ENCODE results near the gene RRM1. TPM values are rescaled to one million over a fixed set of nuclear protein-coding genes. Genes with fewer than 3 reads are reported as not detected.

The RRM1 gene
- total and polyA plus RNA-seq, 9 of the 15 experiments (the other 6 are each of a cell fraction or from before 2014, with no cell fraction given) = 113 to 270 (median 163) TPM

- TF ChIP-seq, protein P1, sequence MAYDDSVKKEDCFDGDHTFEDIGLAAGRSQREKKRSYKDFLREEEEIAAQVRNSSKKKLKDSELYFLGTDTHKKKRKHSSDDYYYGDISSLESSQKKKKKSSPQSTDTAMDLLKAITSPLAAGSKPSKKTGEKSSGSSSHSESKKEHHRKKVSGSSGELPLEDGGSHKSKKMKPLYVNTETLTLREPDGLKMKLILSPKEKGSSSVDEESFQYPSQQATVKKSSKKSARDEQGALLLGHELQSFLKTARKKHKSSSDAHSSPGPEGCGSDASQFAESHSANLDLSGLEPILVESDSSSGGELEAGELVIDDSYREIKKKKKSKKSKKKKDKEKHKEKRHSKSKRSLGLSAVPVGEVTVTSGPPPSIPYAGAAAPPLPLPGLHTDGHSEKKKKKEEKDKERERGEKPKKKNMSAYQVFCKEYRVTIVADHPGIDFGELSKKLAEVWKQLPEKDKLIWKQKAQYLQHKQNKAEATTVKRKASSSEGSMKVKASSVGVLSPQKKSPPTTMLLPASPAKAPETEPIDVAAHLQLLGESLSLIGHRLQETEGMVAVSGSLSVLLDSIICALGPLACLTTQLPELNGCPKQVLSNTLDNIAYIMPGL (CRISPR knock-in tag; IDR thresholded peaks at IDR 0.05) = no peak
Observed at GRCh38 chr11:4061700-4062099, 32.9 kb upstream of the RRM1 start (continued).

DNA sequence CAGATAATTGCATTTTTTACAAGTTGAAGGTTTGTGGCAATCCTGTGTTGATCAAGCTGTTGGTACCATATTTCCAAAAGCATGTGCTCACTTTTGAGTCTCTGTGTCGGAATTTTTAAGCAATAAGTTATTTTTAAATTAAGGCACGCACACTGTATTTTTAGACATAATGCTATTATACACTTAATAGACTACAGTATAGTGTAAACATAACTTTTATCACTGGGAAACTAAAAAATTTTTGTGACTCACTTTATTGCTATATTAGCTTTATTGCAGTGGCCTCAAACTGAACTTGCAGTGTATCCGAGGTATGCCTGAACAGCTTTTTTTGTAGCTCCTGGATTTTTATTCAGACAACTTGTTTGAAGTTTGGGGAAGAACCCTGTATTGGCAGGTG is 31.3 kb upstream of the RRM1 start:
- no peak overlapping the region for H3K9ac ChIP-seq (ENCODE audit: insufficient read depth in 1 of 2, low read depth in 2 of 2, low read length in 2 of 2)
- DNase-seq (ENCODE audit: extremely low read depth in 1 of 4, low spot score in 3 of 4) = no peak
- POLR2A ChIA-PET = interaction anchor here (0.6 to 2.5 kb wide), 6 partner anchors 9 to 255 kb away, joined by 3 to 12 read pairs (median 4); no protein-coding TSS in a partner anchor
- no TSS peak for BruUV-seq (replicated peaks)
- H3K9me1 ChIP-seq (ENCODE audit: control insufficient read depth, insufficient read depth, low read length) = no peaks in the 10 kb centered on the region
- intact Hi-C loops (cut with micrococcal nuclease) (no loop called here), in situ Hi-C loops (cut with MboI) (no loop called here)
- H4K20me1 ChIP-seq (replicated peaks; ENCODE audit: control insufficient read depth, insufficient read depth, low read length) = 0 out of 2 replicates have a peak, but pooled peaks cover 3% of the 10 kb centered on the region
- TF ChIP-seq, protein P2, sequence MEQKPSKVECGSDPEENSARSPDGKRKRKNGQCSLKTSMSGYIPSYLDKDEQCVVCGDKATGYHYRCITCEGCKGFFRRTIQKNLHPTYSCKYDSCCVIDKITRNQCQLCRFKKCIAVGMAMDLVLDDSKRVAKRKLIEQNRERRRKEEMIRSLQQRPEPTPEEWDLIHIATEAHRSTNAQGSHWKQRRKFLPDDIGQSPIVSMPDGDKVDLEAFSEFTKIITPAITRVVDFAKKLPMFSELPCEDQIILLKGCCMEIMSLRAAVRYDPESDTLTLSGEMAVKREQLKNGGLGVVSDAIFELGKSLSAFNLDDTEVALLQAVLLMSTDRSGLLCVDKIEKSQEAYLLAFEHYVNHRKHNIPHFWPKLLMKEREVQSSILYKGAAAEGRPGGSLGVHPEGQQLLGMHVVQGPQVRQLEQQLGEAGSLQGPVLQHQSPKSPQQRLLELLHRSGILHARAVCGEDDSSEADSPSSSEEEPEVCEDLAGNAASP (IDR thresholded peaks at IDR 0.05) = no peak
- TF ChIP-seq THRB (CRISPR knock-in tag; conservative IDR thresholded peaks at IDR 0.05) = no peak
- TF ChIP-seq ZNF561 (CRISPR knock-in tag; conservative IDR thresholded peaks at IDR 0.05) = no peak
- TF ChIP-seq GMEB1 (CRISPR knock-in tag; IDR thresholded peaks at IDR 0.05) = no peak
- no peak for TF ChIP-seq JUND (IDR thresholded peaks at IDR 0.05; ENCODE audit: borderline replicate concordance, low read depth, low read length)
- no peak for TF ChIP-seq JUND (tag; IDR thresholded peaks at IDR 0.05; ENCODE audit: borderline replicate concordance, low read depth, low read length)
- no peak for TF ChIP-seq TRIM24 (IDR thresholded peaks at IDR 0.05)
- TF ChIP-seq SLC30A9 (CRISPR knock-in tag; IDR thresholded peaks at IDR 0.05) = no peak
- TF ChIP-seq PPARD (CRISPR knock-in tag; IDR thresholded peaks at IDR 0.05) = no peak
- no peak for TF ChIP-seq ZNF354B (CRISPR knock-in tag; IDR thresholded peaks at IDR 0.05)
- CTCF ChIA-PET (ENCODE audit: low intra/inter-chr PET ratio) = no interaction called here
- no peak overlapping the region for H3K4me3 ChIP-seq
- H3K79me2 ChIP-seq (ENCODE audit: control insufficient read depth, insufficient read depth, low read length) = no peaks in the 10 kb centered on the region
- no peak for ATAC-seq
- no peaks in the 10 kb centered on the region for H3K27me3 ChIP-seq (ENCODE audit: control insufficient read depth in 2 of 2, insufficient read depth in 2 of 2, low read length in 2 of 2)
- FAIRE-seq = no peak
- no peak overlapping the region for H3K4me2 ChIP-seq (ENCODE audit: insufficient read depth, low read length)
- H3K27ac ChIP-seq (ENCODE audit: extremely low read depth, low read depth, low read length) = no peak overlapping the region
- no peak overlapping the region for H2AFZ ChIP-seq (ENCODE audit: low read depth, low read length)
- peaks cover 36% of the 10 kb centered on the region for H3K36me3 ChIP-seq (ENCODE audit: control insufficient read depth, insufficient read depth, low read length)
- WGBS (ENCODE audit: insufficient coverage, low coverage, missing lambda C conversion rate) = 89% methylated on average over 3 of the region's 3 CpGs
- no peaks in the 10 kb centered on the region for H3K4me1 ChIP-seq (replicated peaks in 1 of 2; ENCODE audit: control insufficient read depth in 2 of 2, insufficient read depth in 2 of 2, low read length in 2 of 2)
- H3K9me3 ChIP-seq (replicated peaks; ENCODE audit: control insufficient read depth, insufficient read depth, low read depth, low read length) = no peaks in the 10 kb centered on the region
